Measurements from ENCODE around the gene SDHAF3.
"Not testable (repeated sequence)": the region's sequence is repeated elsewhere in the genome, so short reads cannot be mapped to it uniquely, and the experiment has no call there.

SDHAF3 gene

DNA sequence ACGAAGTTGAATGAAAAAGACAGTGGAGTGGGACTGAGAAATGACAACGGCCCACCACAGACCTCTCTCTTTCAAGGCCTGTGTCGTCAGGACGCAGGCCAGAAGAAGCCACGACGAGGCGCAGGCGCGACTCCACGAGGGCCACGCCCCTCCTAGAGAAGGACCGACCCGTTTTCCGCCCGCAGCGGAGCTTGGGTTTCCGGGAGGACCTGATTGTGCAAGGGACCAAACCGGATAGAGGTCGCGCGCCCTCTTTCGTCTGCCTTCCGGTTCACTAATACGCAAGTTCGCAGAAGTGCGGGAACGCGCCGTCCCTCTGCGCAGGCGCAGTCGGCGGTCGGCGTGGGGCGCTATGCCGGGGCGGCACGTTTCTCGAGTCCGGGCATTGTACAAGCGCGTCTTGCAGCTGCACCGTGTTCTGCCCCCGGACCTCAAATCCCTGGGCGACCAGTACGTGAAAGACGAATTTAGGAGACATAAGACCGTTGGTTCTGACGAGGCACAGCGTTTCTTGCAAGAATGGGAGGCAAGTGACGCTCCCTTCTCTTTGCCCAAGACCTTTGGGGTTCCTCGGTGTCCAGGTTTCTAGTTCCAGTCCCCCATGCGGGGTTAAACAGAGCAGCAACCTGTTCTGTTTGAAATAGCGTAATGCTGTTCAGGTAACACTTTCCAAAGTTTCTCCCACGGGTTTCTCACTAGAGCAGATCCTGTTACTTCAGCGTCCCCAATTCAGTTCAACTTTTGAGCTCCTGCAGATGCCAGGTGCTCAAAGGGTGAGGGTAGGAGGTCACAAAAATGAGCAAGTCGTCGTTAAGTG, at the start of gene SDHAF3:
TSS of gene SDHAF3 (plus strand) at position 327 of the 817 bp plus-strand sequence. CDS start at position 353, 26 bp downstream.
- peak; percentile 95 for DNase-seq (ENCODE audit: low read depth)

DNA sequence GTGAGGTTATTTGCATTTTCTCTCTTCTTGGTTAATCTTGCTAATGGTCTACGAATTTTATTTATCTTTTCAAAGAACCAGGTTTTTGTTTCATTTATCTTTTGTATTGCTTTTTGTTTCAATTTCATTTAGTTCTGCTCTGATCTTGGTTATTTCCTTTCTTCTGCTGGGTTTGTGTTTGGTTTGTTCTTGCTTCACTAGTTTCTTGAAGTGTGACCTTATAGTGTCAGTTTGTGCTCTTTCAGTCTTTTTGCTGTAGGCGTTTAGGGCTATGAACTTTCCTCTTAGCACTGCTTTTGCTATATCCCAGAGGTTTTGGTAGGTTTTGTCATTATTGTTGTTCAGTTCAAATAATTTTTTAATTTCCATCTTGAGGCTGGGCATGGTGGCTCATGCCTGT, 45.5 kb upstream of the SDHAF3 start:
- DNase-seq (ENCODE audit: low read depth) = not testable (repeated sequence)

DNA sequence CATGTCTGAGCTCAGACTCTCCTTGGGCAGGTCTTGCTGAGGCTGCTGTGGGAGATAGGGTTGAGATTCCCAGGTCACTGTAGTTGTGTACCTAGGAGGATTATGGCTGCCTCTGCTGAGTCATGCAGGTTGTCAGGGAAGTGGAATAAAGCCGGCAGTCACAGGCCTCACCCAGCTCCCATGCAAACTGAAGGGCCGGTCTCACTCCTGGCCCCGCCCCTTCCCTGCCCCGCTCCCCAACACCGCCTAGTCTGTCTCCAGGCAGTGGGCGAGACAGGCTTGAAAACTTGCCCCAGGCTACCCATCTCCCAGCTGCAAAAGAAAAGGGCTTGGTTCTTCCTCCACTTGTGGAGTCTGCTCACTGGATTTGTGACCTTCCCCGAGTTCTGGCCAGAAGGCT, 41.6 kb upstream of the SDHAF3 start:
- no peak for DNase-seq (ENCODE audit: low read depth)

DNA sequence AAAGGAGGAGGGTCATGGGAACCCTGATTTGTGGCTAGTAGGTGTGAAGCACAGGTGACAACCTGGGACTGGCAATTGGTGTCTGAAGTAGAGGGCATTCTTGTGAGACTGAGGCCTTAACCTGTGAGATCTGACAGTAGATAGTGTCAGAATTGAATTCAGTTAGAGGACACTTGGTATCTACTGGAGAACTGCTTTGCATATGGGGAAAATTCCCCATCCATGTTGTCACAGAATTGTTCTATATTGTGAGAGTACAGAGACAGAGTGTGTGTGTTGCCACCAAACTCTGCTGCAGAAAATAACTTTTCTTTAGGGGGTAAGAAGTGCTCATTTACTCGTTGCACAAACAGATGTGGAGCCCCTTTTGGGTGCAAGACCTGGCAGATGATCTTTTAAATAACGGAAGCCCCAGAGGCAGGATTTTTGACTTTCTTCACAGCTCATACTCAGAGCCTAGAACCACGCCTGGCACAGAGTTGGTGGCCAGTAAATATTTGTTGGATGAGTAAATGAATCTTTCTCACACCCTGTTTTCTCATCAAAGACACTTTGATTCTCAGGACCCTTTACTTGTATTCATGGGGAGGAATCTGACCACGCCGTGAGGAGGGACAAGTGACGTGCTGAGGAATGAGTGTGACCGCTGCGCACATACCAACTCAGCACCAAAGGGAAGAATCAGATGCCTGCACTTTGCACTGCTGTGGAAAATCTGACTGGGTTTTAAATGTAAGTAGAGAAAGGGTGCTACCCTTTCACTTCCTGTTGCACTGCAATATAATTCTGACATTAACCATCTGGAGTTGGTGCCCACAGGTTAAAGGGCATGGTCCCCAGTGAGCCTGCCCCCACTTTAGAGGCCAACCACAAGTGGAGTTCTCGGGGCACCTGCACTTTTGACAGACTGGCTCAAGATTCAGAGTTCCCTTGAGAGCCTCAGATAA, 39.2 kb upstream of the SDHAF3 start:
- no peak for DNase-seq (ENCODE audit: low read depth)

DNA sequence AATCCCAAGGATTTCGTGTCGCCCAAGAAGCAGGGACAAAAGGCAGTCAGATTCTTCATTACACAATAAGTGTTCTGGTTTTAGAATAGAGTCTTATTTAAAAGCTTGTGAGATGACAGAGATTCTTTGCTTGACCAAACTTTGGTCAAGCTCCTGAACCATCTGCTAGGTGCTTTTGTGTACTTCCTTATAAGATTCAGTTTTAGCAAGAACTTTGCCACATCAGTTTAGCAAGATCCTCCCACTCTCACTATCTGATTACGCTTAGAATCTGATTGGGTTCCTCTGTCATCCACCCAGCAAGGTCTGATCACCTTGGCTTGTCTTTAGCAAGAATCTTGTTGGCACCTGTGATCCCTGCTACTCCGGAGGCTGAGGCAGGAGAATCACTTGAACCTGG, 38.2 kb upstream of the SDHAF3 start:
- no peak for DNase-seq (ENCODE audit: low read depth)

DNA sequence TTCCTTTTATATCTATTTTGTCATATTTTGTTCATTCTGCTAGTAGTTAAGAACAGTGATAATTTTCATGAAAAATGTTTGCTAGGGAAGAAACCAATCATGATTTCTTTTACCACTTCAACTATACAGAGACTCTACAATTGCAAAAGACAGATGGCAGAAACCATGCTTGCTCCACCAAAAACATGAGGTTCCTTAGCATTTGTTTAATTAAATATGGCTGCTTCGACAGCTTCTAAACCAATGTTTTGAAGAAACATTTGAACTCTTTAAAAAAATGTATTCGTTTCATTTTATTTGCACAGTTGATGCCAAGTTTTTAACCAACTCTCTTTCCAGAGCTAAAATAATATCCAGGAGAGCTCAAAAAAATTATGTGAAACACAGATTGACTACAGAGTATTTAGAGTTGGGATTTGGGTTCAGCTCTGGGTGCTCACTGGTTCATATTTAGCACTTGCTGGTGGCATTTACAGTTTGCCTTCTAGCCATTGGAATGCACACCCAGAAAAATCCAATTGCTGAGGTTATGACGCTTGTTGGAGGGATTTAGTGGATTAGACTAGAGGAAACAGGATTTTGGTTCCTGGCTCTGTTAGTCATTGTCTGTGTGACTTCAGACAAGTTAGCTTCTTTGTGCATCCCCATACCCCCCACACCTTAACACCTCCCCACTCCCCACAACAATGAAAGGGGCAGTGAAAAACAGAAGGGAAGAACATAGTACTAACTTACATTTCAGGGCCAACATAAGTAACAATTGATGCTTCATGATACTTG, 35.8 kb upstream of the SDHAF3 start:
- DNase-seq (ENCODE audit: low read depth) = no peak

DNA sequence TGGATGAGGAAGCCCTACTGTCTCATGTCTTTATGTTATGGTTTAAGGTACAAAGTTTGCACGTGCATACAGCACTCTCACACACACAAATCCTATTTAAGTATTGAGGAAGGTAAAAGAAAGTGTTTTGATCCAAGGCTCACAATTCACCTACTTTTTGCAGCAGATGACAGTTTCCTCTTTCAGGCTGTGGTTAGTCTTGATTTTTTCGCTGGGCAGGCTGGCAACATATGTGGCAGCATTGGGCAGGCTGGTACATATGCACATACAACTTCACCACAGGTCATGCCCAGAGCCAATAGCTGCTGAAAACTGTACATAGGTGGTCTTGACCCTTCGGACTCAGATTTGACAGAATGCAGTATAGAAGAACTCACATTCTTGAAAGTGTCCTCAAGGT, 29.1 kb upstream of the SDHAF3 start:
- DNase-seq (ENCODE audit: low read depth) = no peak

DNA sequence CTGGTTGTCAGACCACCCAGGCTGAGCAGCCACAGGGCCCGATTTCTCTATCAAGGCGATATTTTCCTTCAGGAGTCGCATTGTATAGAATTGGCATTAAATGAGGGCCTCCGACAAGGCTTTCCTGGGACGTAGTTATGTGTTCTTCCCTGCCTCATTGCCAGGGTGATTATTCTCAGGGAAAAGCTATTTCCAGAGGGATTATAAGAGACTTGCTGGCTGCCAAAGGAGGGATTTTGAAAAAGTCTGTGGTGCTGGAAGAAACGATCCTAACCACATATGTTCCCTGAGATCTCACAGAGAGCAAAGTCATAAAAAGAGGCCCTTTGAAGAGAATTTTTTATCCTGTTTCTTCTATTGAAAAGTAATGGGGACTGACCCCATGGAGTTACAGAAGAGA, 27.7 kb upstream of the SDHAF3 start:
- no peak for DNase-seq (ENCODE audit: low read depth)

DNA sequence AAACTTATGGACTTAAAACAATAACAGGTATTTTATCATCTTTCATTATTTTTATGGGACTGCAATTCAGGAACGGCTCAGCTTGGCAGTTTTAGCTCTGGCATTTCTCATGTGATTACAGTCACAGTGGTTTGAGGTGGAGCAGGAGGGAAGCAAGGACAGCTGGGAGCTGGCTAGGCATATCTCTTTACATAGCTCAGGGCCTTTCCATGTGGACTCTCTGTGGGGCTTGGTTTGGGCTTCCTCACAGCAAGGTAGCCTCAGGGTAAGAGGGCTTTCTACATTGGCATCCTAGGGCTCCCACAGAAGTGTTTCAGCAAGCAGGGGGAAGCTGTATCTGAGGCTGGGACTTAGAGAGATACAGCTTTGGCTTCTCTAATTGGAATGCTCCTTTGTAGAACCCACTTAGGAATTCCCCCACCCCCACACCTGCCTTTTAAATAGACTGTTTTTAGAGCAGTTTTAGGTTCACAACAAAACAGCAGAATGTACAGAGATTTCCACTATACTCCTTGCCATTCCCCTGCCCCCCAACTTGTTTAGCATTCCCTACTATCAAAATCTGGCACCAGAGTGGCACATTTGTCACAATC, 26.6 kb upstream of the SDHAF3 start:
- DNase-seq (ENCODE audit: low read depth) = no peak

DNA sequence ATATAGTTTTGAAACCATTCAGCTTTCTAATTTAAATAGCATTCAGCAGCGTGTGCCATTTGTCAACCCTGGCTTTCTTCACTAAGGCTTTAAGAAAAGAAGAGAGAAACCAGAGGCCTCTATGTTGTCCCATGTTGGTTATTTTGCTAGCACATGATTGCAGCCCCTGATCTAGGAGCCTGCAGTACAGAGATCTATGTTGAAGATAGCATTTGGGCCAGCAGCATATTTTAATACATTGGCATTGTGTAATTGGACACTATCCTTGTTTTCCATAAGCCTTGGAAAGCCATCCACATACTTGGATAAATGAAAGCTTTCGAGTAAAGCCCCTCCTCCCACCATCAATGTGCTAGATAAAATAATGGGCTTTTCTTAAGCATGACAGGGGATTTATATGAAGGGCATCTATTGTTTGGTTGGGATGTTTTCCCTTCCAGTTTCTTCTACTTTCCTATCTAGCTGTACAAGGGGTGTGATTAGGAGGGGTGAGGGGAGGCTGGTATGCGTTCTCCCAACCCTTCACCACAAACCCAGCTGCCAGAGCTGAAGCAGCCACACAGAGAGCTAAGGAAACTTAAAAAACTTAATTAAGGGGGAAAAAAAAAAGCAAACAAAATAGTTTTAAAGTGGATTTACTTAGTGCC, 23.1 kb upstream of the SDHAF3 start:
- DNase-seq (ENCODE audit: low read depth) = no peak

DNA sequence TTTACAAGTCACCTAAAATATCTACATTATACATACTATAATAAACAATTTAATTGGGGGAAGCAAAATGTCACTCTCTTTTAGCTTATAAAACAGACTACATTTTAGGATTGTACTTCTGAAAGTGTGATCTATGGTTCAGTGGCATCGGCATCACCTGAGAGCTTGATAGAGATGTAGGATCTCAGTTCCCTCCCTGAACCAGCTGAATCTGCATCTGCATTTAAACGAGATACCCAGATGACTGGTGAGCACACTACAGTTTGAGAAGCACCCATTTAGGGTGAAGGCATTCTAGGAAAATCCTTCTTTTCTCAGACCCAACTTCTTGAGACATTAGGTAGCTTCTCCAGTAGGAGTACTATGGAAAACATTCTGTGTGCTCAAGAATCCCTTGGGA, 21.5 kb upstream of the SDHAF3 start:
- no peak for DNase-seq (ENCODE audit: low read depth)

DNA sequence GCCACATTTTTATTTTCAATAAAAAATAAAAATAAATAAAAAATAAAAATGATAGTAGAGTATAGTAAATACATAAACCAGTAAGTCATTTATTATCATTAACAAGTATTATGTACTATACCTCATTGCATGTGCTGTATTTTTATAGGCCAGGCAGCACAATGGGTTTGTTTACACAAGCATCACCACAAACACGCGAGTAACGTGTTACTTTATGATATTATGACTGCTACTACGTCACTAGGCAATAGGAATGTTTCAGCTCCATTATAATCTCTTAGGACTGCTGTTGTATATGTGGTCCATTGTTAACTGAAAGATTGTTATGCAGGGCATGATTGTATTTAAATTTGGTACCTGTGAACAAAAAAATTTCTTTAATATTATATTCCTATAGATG, 20.8 kb upstream of the SDHAF3 start:
- no peak for DNase-seq (ENCODE audit: low read depth)

DNA sequence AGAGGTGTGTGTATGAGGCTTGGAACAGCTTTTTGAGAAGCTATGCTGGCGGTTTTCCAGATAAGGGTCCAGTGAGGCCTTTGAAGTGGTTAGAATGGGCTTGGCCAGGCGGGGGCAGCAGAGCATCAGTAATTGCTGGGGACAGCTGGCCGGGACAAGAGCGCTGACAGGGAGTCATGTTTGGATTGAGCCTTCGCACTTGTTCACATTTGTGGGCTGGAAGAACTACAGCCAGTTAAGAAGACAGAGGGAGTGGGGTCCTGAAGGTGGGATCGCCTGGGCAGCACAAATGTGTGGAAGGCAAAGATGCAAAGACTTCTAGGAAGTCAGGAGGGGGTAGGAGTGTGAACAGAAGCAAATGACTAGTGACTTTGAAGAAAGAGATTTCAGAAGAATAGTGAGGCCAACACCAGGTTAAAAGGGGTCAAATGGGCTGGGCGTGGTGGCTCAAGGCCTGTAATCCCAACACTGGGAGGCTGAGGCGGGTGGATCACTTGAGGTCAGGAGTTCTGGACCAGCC, 12.7 kb upstream of the SDHAF3 start:
- DNase-seq (ENCODE audit: low read depth) = peak; percentile 43

DNA sequence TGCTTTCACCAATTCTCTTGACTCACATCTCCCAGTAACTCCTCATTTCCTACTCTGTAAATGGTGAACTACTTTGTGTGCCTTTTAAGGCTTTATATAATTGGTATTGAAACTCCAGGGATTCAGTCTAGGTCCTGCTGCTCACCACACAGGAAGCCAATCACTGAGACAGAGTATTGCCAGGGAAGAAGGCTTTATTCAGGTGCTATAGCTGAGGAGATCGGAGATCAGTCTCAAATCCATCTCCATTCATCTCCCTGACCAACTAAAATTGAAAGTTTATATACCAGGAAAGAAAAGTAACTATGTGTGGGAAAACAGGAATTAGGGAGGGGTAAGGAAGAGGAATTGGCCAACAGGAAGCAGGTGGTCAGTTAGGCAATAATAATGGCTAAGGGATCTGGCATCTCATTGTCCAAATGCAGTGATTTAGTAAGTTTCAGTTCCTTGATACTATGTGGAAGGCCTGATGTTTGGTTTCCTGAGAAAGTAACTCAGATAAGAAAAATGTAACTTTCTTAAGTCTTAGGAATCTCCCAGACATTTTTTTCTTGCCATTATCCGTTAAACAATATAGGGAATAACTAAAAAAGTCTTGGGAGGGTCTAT, 10.2 kb upstream of the SDHAF3 start:
- DNase-seq (ENCODE audit: low read depth) = no peak

DNA sequence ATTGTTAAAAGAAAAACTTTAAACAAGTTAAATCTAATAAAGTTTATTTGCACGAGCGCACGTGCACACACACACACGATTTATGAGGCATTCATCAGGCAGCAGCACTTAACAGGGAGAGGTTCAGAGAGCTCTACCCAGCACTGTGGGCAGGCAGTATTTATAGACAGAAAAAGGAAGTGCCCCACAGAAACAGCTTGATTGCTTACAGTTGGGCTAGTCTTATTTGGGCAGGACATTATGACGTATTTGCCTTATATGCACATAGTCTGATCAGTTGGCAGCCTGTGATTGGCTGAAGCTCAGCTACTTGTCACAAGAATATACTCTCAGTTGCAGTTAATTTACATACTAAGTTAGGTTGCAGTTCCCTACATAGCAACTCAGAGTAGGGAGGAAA, 1.2 kb upstream of the SDHAF3 start:
- no peak for DNase-seq (ENCODE audit: low read depth)

DNA sequence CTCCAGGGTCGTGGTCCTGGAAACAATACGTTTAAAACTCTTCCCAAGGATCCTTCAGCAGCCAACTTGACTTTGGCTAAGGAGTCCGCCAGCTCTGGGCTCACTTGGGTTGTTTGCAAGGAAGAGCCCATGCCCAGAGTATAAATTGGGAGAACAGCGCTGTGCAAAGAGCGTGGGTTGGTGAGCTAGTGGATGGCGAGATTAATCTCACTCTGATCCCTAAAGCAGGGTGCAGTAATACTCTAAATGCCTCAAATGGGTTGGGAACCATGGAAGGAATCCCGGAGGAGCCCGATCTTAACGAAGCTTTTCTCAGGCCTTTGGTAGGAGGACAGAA, 495 bp upstream of the SDHAF3 start:
- DNase-seq (ENCODE audit: low read depth) = no peak

DNA sequence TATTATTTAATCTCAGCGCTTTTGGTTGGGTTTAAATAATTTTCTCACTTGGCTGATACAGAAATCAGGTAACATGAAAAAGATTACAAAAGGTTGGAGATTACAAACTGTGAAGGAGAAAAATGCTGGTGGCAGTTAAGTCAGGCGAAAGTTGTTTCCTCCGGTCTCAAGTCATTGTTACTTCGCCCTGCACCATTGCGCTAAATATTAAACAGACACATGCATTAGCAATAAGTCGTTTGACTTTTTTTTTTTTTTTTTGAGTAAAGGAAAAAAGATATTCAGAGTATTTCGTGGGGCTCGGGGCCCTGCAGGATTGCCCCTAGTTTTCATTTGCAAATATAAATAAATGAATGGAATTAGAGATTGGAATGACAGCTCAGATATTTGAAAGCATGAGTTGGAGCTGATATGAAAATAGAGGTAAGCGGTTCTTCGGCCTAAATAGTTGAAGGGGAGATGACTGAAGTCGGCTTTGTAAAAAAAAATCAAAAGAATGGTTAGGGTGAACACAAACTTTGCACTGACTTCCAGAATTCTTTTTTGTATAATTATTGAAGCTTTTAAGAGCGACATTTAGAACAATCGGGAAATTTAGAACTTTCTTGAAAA, 914 bp downstream of the SDHAF3 start:
- no peak for DNase-seq (ENCODE audit: low read depth)

DNA sequence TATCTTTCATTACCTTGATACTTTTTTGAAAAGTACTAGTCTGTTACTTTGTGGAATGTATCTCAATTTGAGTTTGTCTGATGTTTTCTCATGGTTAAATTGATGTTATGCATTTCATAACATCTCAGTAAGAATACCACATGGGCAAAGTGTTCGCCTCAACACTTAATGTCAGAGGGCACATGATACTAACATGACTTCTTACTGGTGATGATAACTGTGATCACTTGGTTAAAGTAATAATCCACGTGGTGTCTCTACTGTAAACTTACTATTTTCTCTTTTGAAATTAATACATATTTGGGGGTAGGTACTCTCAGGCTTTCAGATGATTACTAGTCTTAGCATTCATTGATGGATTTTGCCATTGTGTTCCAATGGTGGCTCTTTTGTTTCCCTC, 2.2 kb downstream of the SDHAF3 start:
- no peak for DNase-seq (ENCODE audit: low read depth)

DNA sequence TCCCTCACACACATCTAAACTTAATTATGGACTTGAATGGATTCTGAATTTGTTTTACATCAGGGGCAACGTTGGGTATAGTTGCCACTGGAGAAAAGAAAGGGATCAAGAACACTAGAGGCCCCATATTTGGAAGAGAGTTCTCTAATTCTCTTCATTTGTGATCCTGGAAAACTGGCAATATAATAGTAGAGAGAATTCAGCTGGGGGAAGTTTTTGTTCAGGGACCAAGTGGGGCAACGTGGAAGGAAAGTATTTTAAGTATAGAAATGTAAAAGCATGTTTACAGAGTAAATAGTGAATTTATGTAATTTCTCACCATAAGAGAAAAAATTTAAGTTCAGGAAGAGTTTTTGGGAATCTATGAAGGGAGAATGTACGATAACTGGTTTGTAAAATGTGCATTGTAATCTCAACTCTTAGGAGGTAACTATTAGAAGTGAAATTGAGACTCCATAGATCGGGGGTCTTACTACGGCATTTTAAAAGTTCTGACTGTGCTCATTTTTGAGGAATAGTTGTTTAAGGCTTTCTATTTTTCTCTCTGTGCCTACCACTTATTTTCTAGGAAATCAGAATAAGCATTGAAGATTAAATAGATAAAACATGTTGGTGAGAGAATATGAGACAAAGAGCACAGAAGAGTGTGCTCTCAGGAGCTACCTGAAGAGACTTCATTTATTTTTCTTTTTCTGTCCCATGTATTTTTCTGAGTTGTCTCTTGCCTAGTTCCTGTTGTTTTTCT, 3.4 kb downstream of the SDHAF3 start:
- no peak for DNase-seq (ENCODE audit: low read depth)

DNA sequence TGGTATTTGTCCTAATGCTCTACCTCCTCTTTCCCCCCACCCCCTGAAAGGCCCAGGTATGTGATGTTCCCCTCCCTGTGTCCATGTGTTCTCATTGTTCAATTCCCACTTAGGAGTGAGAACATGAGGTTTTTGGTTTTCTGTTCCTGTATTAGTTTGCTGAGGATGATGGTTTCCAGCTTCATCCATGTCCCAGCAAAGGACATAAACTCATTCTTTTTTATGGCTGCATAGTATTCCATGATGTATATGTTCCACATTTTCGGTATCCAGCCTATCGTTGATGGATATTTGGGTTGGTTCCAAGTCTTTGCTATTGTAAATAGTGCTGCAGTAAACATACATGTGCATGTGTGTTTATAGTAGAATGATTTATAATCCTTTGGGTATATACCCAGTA, 5.6 kb downstream of the SDHAF3 start:
- DNase-seq (ENCODE audit: low read depth) = not testable (repeated sequence)

Data from GM04504 (cell line).